HUES6 (cell line): ENCODE data around the gene COL4A2.
"Not testable (repeated sequence)": the region's sequence is repeated elsewhere in the genome, so short reads cannot be mapped to it uniquely, and the experiment has no call there.

Experiments used
- H3K27ac ChIP-seq: 2 replicates; pipeline ENCODE4 v1.7.0; 2013; ENCODE audit warnings: low read depth, mild to moderate bottlenecking, low read length, inconsistent platforms
- H3K27me3 ChIP-seq: 2 replicates; pipeline ENCODE4 v1.6.1; 2013; ENCODE audit warnings: low read length; ENCODE audit not compliant: control insufficient read depth, insufficient read depth
- H3K36me3 ChIP-seq: 2 replicates; pipeline ENCODE4 v1.6.1; 2013; ENCODE audit warnings: low read length; ENCODE audit not compliant: control insufficient read depth, insufficient read depth
- H3K4me1 ChIP-seq: 2 replicates; pipeline ENCODE4 v1.6.1; 2013; ENCODE audit warnings: low read length; ENCODE audit not compliant: control insufficient read depth, insufficient read depth
- H3K4me3 ChIP-seq: 2 replicates; pipeline ENCODE4 v1.5.1; 2013; ENCODE audit warnings: low read depth, low read length
- H3K9ac ChIP-seq: one replicate; pipeline ENCODE4 v1.6.1; 2013; ENCODE audit warnings: mild to moderate bottlenecking, low read length
- H3K9me3 ChIP-seq: 2 replicates; pipeline ENCODE4 v1.6.1; 2013; ENCODE audit warnings: low read depth, low read length; ENCODE audit not compliant: control insufficient read depth, insufficient read depth

The COL4A2 gene

GRCh38 chr13:110479648-110480047 is 172.6 kb downstream of the COL4A2 start:
- peaks cover 71% of the 10 kb centered on the region for H3K36me3 ChIP-seq
- H3K9me3 ChIP-seq = no peaks in the 10 kb centered on the region
- peaks cover 10% of the 10 kb centered on the region; the same call in 1 of the 2 replicates for H3K4me1 ChIP-seq
- no peak overlapping the region for H3K4me3 ChIP-seq
- no peak overlapping the region; the same call in 1 of the 2 replicates for H3K27ac ChIP-seq
- H3K27me3 ChIP-seq = no peaks in the 10 kb centered on the region
- no peak overlapping the region for H3K9ac ChIP-seq

GRCh38 chr13:110480161-110480560 is 173.1 kb downstream of the COL4A2 start:
- H3K36me3 ChIP-seq = peaks cover 69% of the 10 kb centered on the region

GRCh38 chr13:110483386-110483968 is 176.4 kb downstream of the COL4A2 start:
- Histone ChIP-seq H3K9ac (no peak overlapping the region), H3K27me3 (no peaks in the 10 kb centered on the region), H3K9me3 (no peaks in the 10 kb centered on the region), H3K27ac (no peak overlapping the region; the same call in 1 of the 2 replicates), H3K36me3 (peaks cover 62% of the 10 kb centered on the region), H3K4me1 (peaks cover 32% of the 10 kb centered on the region), H3K4me3 (no peak overlapping the region)

More at GRCh38 chr13:110480161-110480560, 173.1 kb downstream of the COL4A2 start:
- peaks cover 14% of the 10 kb centered on the region; the same call in 1 of the 2 replicates for H3K4me1 ChIP-seq
- H3K27ac ChIP-seq = no peak overlapping the region; the same call in 1 of the 2 replicates
- H3K4me3 ChIP-seq = no peak overlapping the region
- H3K9ac ChIP-seq = no peak overlapping the region
- no peaks in the 10 kb centered on the region for H3K9me3 ChIP-seq
- H3K27me3 ChIP-seq = no peaks in the 10 kb centered on the region

GRCh38 chr13:110484290-110485048 is 177.4 kb downstream of the COL4A2 start:
- peak overlapping the region; percentile 95 for H3K9ac ChIP-seq
- H3K36me3 ChIP-seq = peaks cover 62% of the 10 kb centered on the region
- H3K4me3 ChIP-seq = no peak overlapping the region; the same call in 1 of the 2 replicates
- no peaks in the 10 kb centered on the region for H3K27me3 ChIP-seq
- no peaks in the 10 kb centered on the region for H3K9me3 ChIP-seq
- H3K4me1 ChIP-seq = peaks cover 34% of the 10 kb centered on the region
- peak overlapping the region; percentile 96; the same call in 1 of the 2 replicates for H3K27ac ChIP-seq

GRCh38 chr13:110485604-110486003 is 178.5 kb downstream of the COL4A2 start:
- H3K9ac ChIP-seq = peak overlapping the region; percentile 95
- peaks cover 39% of the 10 kb centered on the region for H3K4me1 ChIP-seq
- H3K9me3 ChIP-seq = no peaks in the 10 kb centered on the region
- H3K27ac ChIP-seq = peak overlapping the region; percentile 96
- H3K36me3 ChIP-seq = peaks cover 60% of the 10 kb centered on the region
- peak overlapping the region; percentile 13; the same call in 1 of the 2 replicates for H3K4me3 ChIP-seq
- H3K27me3 ChIP-seq = no peaks in the 10 kb centered on the region

- H3K4me1 ChIP-seq = peaks cover 39% of the 10 kb centered on the region
- peaks cover 64% of the 10 kb centered on the region for H3K36me3 ChIP-seq
- peak overlapping the region; percentile 95 for H3K9ac ChIP-seq
- H3K27ac ChIP-seq = peak overlapping the region; percentile 96
- H3K9me3 ChIP-seq = no peaks in the 10 kb centered on the region
- no peaks in the 10 kb centered on the region for H3K27me3 ChIP-seq
- H3K4me3 ChIP-seq = peak overlapping the region; percentile 13; the same call in 1 of the 2 replicates
Observed at GRCh38 chr13:110486061-110486715, 179.1 kb downstream of the COL4A2 start.

- Histone ChIP-seq H3K27ac (peak overlapping the region; percentile 97), H3K4me1 (peaks cover 39% of the 10 kb centered on the region), H3K9ac (peak overlapping the region; percentile 89), H3K36me3 (peaks cover 64% of the 10 kb centered on the region)
- H3K27me3 ChIP-seq, H3K4me3 ChIP-seq, H3K9me3 ChIP-seq: not testable (repeated sequence)
Observed at GRCh38 chr13:110486880-110487279, 179.8 kb downstream of the COL4A2 start.

- no peak overlapping the region for H3K4me3 ChIP-seq
- peak overlapping the region; percentile 39; the same call in 1 of the 2 replicates for H3K27ac ChIP-seq
- H3K9ac ChIP-seq = no peak overlapping the region
- peaks cover 29% of the 10 kb centered on the region for H3K4me1 ChIP-seq
- peaks cover 67% of the 10 kb centered on the region for H3K36me3 ChIP-seq
- no peaks in the 10 kb centered on the region for H3K9me3 ChIP-seq
- no peaks in the 10 kb centered on the region for H3K27me3 ChIP-seq
Observed at GRCh38 chr13:110490009-110490770, 183.1 kb downstream of the COL4A2 start.

GRCh38 chr13:110491869-110492678 is 185.0 kb downstream of the COL4A2 start:
- no peaks in the 10 kb centered on the region for H3K27me3 ChIP-seq
- H3K9ac ChIP-seq = no peak overlapping the region
- 0 out of 2 replicates have a peak, but pooled peaks cover 8% of the 10 kb centered on the region for H3K9me3 ChIP-seq
- no peak overlapping the region for H3K27ac ChIP-seq
- peaks cover 85% of the 10 kb centered on the region for H3K36me3 ChIP-seq
- no peak overlapping the region for H3K4me3 ChIP-seq
- peaks cover 15% of the 10 kb centered on the region for H3K4me1 ChIP-seq
